H9 (cell line): Measurements from ENCODE around the gene DCC. TPM values are rescaled to one million over a fixed set of nuclear protein-coding genes. Genes with fewer than 3 reads are reported as not detected.

Experiments used
- DNase-seq: peaks from one replicate; pipeline ENCODE4 v3.0.0-alpha.2; 2017
- H2AFZ ChIP-seq: one replicate; pipeline ENCODE4 v1.6.1; 2013; ENCODE audit warnings: mild to moderate bottlenecking, low read length, control low read depth, moderate library complexity
- H2AK5ac ChIP-seq: 2 replicates; pipeline ENCODE4 v1.6.1; 2013; ENCODE audit warnings: low read length, control low read depth, mixed read lengths; ENCODE audit not compliant: insufficient read length
- H2BK120ac ChIP-seq: one replicate; pipeline ENCODE4 v1.6.1; 2013; ENCODE audit warnings: low read depth, mild to moderate bottlenecking, low read length, control low read depth, inconsistent platforms; ENCODE audit not compliant: poor library complexity, severe bottlenecking
- H2BK12ac ChIP-seq: 2 replicates; pipeline ENCODE4 v1.6.1; 2013; ENCODE audit warnings: low read length, control low read depth, mixed read lengths, low read depth; ENCODE audit not compliant: insufficient read length
- H2BK15ac ChIP-seq: 2 replicates; pipeline ENCODE4 v1.6.1; 2013; ENCODE audit warnings: low read depth, low read length, control low read depth
- H2BK20ac ChIP-seq: one replicate; pipeline ENCODE4 v1.6.1; 2013; ENCODE audit warnings: low read depth, mild to moderate bottlenecking, low read length, control low read depth, inconsistent platforms; ENCODE audit not compliant: poor library complexity, severe bottlenecking
- H2BK5ac ChIP-seq: 2 replicates; pipeline ENCODE4 v1.6.1; 2013; ENCODE audit warnings: low read length, control low read depth, mixed read lengths; ENCODE audit not compliant: insufficient read length
- H3K14ac ChIP-seq: 2 replicates; pipeline ENCODE4 v1.6.1; 2013; ENCODE audit warnings: low read length, control low read depth; ENCODE audit not compliant: insufficient read depth
- H3K18ac ChIP-seq: 2 replicates; pipeline ENCODE4 v1.6.1; 2013; ENCODE audit warnings: low read depth, mild to moderate bottlenecking, mixed read lengths, low read length, control low read depth; ENCODE audit not compliant: insufficient read length
- H3K23ac ChIP-seq: 2 replicates; pipeline ENCODE4 v1.6.1; 2013; ENCODE audit warnings: low read length, control low read depth, mixed read lengths, low read depth; ENCODE audit not compliant: insufficient read length
- H3K23me2 ChIP-seq: 2 replicates; pipeline ENCODE4 v1.6.1; 2013; ENCODE audit warnings: low read depth, mild to moderate bottlenecking, mixed read lengths, low read length, control low read depth; ENCODE audit not compliant: insufficient read length, poor library complexity, severe bottlenecking
- H3K27ac ChIP-seq: 2 replicates; pipeline ENCODE4 v1.5.1; 2013; ENCODE audit warnings: low read length, control low read depth, mixed read lengths, low read depth; ENCODE audit not compliant: insufficient read length
- H3K27me3 ChIP-seq: 2 replicates; pipeline ENCODE4 v1.6.1; 2013; ENCODE audit warnings: low read length, control low read depth, inconsistent platforms; ENCODE audit not compliant: insufficient read depth
- H3K4ac ChIP-seq: 2 replicates; pipeline ENCODE4 v1.6.1; 2013; ENCODE audit warnings: low read depth, mild to moderate bottlenecking, control low read depth, inconsistent platforms, low read length, moderate library complexity
- H3K4me1 ChIP-seq: 2 replicates; pipeline ENCODE4 v1.6.1; 2013; ENCODE audit warnings: low read length, control low read depth, inconsistent platforms; ENCODE audit not compliant: insufficient read depth
- H3K4me2 ChIP-seq: 2 replicates; pipeline ENCODE4 v1.6.1; 2013; ENCODE audit warnings: low read length, control low read depth, mixed read lengths; ENCODE audit not compliant: insufficient read length, insufficient read depth
- H3K56ac ChIP-seq: 2 replicates; pipeline ENCODE4 v1.6.1; 2013; ENCODE audit warnings: low read depth, mild to moderate bottlenecking, mixed read lengths, low read length, control low read depth; ENCODE audit not compliant: insufficient read length
- H3K79me1 ChIP-seq: 2 replicates; pipeline ENCODE4 v1.6.1; 2013; ENCODE audit warnings: low read depth, mild to moderate bottlenecking, moderate library complexity, low read length, control low read depth, inconsistent platforms; ENCODE audit not compliant: insufficient read depth, poor library complexity, severe bottlenecking
- H3K79me2 ChIP-seq: 2 replicates; pipeline ENCODE4 v1.6.1; 2013; ENCODE audit warnings: low read length, control low read depth, inconsistent platforms; ENCODE audit not compliant: insufficient read depth
- H3K9ac ChIP-seq: 2 replicates; pipeline ENCODE4 v1.6.1; 2013; ENCODE audit warnings: low read length, control low read depth, mixed read lengths; ENCODE audit not compliant: insufficient read length; ENCODE audit errors: extremely low read depth
- H3K9me3 ChIP-seq: one replicate; pipeline ENCODE4 v1.6.1; 2013; ENCODE audit warnings: low read depth, low read length, inconsistent platforms; ENCODE audit not compliant: control insufficient read depth
- H3T11ph ChIP-seq: one replicate; pipeline ENCODE4 v1.6.1; 2013; ENCODE audit warnings: mild to moderate bottlenecking, low read length, control low read depth, inconsistent platforms
- H4K20me1 ChIP-seq: one replicate; pipeline ENCODE4 v1.6.1; 2013; ENCODE audit not compliant: control insufficient read depth, insufficient read length, insufficient read depth
- H4K5ac ChIP-seq: 2 replicates; pipeline ENCODE4 v1.6.1; 2013; ENCODE audit warnings: low read depth, mild to moderate bottlenecking, mixed read lengths, low read length, control low read depth; ENCODE audit not compliant: insufficient read length
- H4K8ac ChIP-seq: replicated peaks from 2 replicates; pipeline ENCODE4 v1.6.1; 2013; ENCODE audit warnings: low read length, control low read depth, mixed read lengths, low read depth; ENCODE audit not compliant: insufficient read length
- H4K91ac ChIP-seq: 2 replicates; pipeline ENCODE4 v1.6.1; 2013; ENCODE audit warnings: low read depth, mild to moderate bottlenecking, moderate library complexity, mixed read lengths, low read length, control low read depth; ENCODE audit not compliant: insufficient read length
- H3K27ac Mint-ChIP-seq, 3 experiments: 2 replicates in 2 of 3; 3 replicates in 1 of 3; pipeline ENCODE4 v1.8.0; 2020 to 2021; ENCODE audit warnings: mixed read lengths in 3 of 3, mild to moderate bottlenecking in 1 of 3, moderate library complexity in 1 of 3
- H3K27me3 Mint-ChIP-seq: 2 replicates; pipeline ENCODE4 v1.8.0; 2021; ENCODE audit warnings: low read depth, mild to moderate bottlenecking, moderate library complexity, mixed read lengths
- H3K36me3 Mint-ChIP-seq, 3 experiments: 2 replicates in 2 of 3; 3 replicates in 1 of 3; pipeline ENCODE4 v1.8.0; 2020 to 2021; ENCODE audit warnings: low read depth in 3 of 3, mixed read lengths in 3 of 3; ENCODE audit not compliant: insufficient read depth in 1 of 3
- H3K4me1 Mint-ChIP-seq, 2 experiments: 2 replicates each; pipeline ENCODE4 v1.8.0; 2020; ENCODE audit warnings: mixed read lengths in 2 of 2
- H3K4me3 Mint-ChIP-seq, 2 experiments: 2 replicates in 1 of 2; 3 replicates in 1 of 2; pipeline ENCODE4 v1.8.0; 2020 to 2021; ENCODE audit warnings: mild to moderate bottlenecking in 2 of 2, mixed read lengths in 2 of 2, moderate library complexity in 1 of 2
- H3K9me3 Mint-ChIP-seq, 2 experiments: 2 replicates in 1 of 2; 3 replicates in 1 of 2; pipeline ENCODE4 v1.8.0; 2020; ENCODE audit warnings: mild to moderate bottlenecking in 2 of 2, mixed read lengths in 2 of 2, moderate library complexity in 1 of 2
- CTCF ChIP-seq: fragments of 200-600 bp; sonication (generic); conservative IDR thresholded peaks from 3 replicates; pipeline ENCODE4 v1.8.0; 2021; ENCODE audit warnings: antibody characterized with exemption, mild to moderate bottlenecking
- WGBS: extraction: QIAGEN DNeasy Blood & Tissue Kit; methylation state at CpG from one replicate; pipeline ENCODE4 v1.1.7; 2013; ENCODE audit warnings: missing lambda C conversion rate, low lambda C conversion rate, mixed read lengths; ENCODE audit not compliant: insufficient read length; ENCODE audit errors: extremely low coverage; 5-methylcytosine and 5-hydroxymethylcytosine counted together
- total RNA-seq: library from RNA; stranded (reverse); gene quantifications from 2 replicates; pipeline ENCODE4 v1.2.1, GENCODE V29; 2021

Gene DCC
- total RNA-seq, 1 experiment from 2014 or later = 0.35 TPM

GRCh38 chr18:52682260-52682659 is 342.3 kb downstream of the DCC start:
- WGBS = no CpG with 5 or more reads among the region's 4 CpGs
- H3K27ac ChIP-seq = no peak overlapping the region
- H3K4ac ChIP-seq = no peak overlapping the region
- H3K4me2 ChIP-seq = no peak overlapping the region
- no peak overlapping the region for H3K14ac ChIP-seq
- H3K56ac ChIP-seq = no peak overlapping the region
- H3K79me2 ChIP-seq = no peaks in the 10 kb centered on the region
- no peaks in the 10 kb centered on the region for H3K9me3 ChIP-seq
- no peak overlapping the region for H4K5ac ChIP-seq
- H2BK5ac ChIP-seq = no peak overlapping the region
- H3K23me2 ChIP-seq = no peaks in the 10 kb centered on the region
- no peaks in the 10 kb centered on the region for H3K79me1 ChIP-seq
- no peaks in the 10 kb centered on the region for H3K36me3 Mint-ChIP-seq
- H3K4me3 Mint-ChIP-seq = no peak overlapping the region
- no peak overlapping the region for H4K8ac ChIP-seq
- H3K27me3 ChIP-seq = no peaks in the 10 kb centered on the region
- no peak overlapping the region for H2BK20ac ChIP-seq
- no peak overlapping the region for H3K23ac ChIP-seq
- no peaks in the 10 kb centered on the region for H3K9me3 Mint-ChIP-seq
- no peak for TF ChIP-seq CTCF
- H2BK120ac ChIP-seq = no peak overlapping the region
- H2BK12ac ChIP-seq = no peak overlapping the region
- H3K9ac ChIP-seq = no peak overlapping the region
- H2AK5ac ChIP-seq = no peak overlapping the region
- no peaks in the 10 kb centered on the region; the same call in 1 of the 2 replicates for H3K4me1 ChIP-seq
- H3K27ac Mint-ChIP-seq = no peak overlapping the region; a peak in 1 of 7 replicates
- H3K27me3 Mint-ChIP-seq = no peaks in the 10 kb centered on the region; the same call in 1 of the 2 replicates
- H3K18ac ChIP-seq = no peak overlapping the region
- no peak overlapping the region for H3T11ph ChIP-seq
- peak; percentile 36 for DNase-seq
- H4K20me1 ChIP-seq = no peaks in the 10 kb centered on the region
- H3K4me1 Mint-ChIP-seq = peaks cover 14 to 28% of the 10 kb centered on the region in 2 experiments
- no peak overlapping the region for H2BK15ac ChIP-seq
- H2AFZ ChIP-seq = no peak overlapping the region
- H4K91ac ChIP-seq = no peak overlapping the region
